K562 (cell line): ENCODE results near the gene BRME1. TPM values are rescaled to one million over a fixed set of nuclear protein-coding genes. Genes with fewer than 3 reads are reported as not detected.

Source experiments
- ATAC-seq: fragments of 200-7000 bp; cut with Tn5 transposase; 3 replicates; pipeline ENCODE4 v1.9.1; 2020; ENCODE audit warnings: moderate library complexity
- BruUV-seq: library from RNA; stranded (reverse); fragments of 400-500 nt; replicated peaks from 2 replicates; lab custom pipeline; 2021; lab: Mats Ljungman, UMichigan
- CTCF ChIA-PET: fragments of 300-600 bp; formaldehyde crosslinking; extraction: SDS; loops from one replicate; lab custom pipeline; 2021; ENCODE audit warnings: low intra/inter-chr PET ratio; lab: Yijun Ruan, JAX
- POLR2A ChIA-PET: fragments of 300-600, 350-650 bp; sonication (Branson Sonifier 250); formaldehyde crosslinking; extraction: SDS; loops from one replicate; lab custom pipeline; 2021; ENCODE audit warnings: antibody characterized with exemption, inconsistent platforms; lab: Yijun Ruan, JAX
- DNase-seq, 4 experiments: peaks; one replicate each; pipeline versions ENCODE4 v3.0.0 to v3.0.0-alpha.2; 2011 to 2018; ENCODE audit warnings: low spot score in 3 of 4, mixed read lengths in 3 of 4; ENCODE audit errors: extremely low read depth in 1 of 4
- FAIRE-seq: peaks from 2 replicates; lab custom pipeline; 2011; peaks lifted over from hg19 to GRCh38; lab: Jason Lieb, UNC
- H2AFZ ChIP-seq: 2 replicates; pipeline ENCODE4 v1.6.0; 2011; ENCODE audit warnings: low read depth, low read length, control low read depth, inconsistent platforms
- H3K27ac ChIP-seq: fragments of 200-600 bp; 3 replicates; pipeline ENCODE4 v1.8.0; 2011; ENCODE audit warnings: low read depth, mild to moderate bottlenecking, control low read depth, inconsistent platforms, low read length, moderate library complexity, mixed read lengths; ENCODE audit errors: extremely low read depth
- H3K27me3 ChIP-seq, 2 experiments: fragments of 300-600 bp in 1 of 2; 2 replicates in 1 of 2; 3 replicates in 1 of 2; pipeline versions ENCODE4 v1.6.0 to v1.8.0; 2011; ENCODE audit warnings: inconsistent platforms in 2 of 2, low read length in 2 of 2, mild to moderate bottlenecking in 1 of 2, mixed read lengths in 1 of 2, moderate library complexity in 1 of 2; ENCODE audit not compliant: control insufficient read depth in 2 of 2, insufficient read depth in 2 of 2
- H3K36me3 ChIP-seq: fragments of 300-600 bp; 3 replicates; pipeline ENCODE4 v1.8.0; 2011; ENCODE audit warnings: mild to moderate bottlenecking, low read length, inconsistent platforms; ENCODE audit not compliant: control insufficient read depth, insufficient read depth
- H3K4me1 ChIP-seq, 2 experiments: fragments of 200-600 bp in 1 of 2; replicated peaks in 1 of 2; 2 replicates in 1 of 2; 3 replicates in 1 of 2; pipeline versions ENCODE4 v1.5.1 to v1.8.0; 2011; ENCODE audit warnings: inconsistent platforms in 2 of 2, low read length in 2 of 2, mild to moderate bottlenecking in 1 of 2, mixed read lengths in 1 of 2, moderate library complexity in 1 of 2; ENCODE audit not compliant: control insufficient read depth in 2 of 2, insufficient read depth in 2 of 2
- H3K4me2 ChIP-seq: 2 replicates; pipeline ENCODE4 v1.6.1; 2011; ENCODE audit warnings: low read length, control low read depth, inconsistent platforms, mixed read lengths; ENCODE audit not compliant: insufficient read depth
- H3K4me3 ChIP-seq: fragments of 200-600 bp; sonication (generic), shearing (Covaris generic); 2 replicates; pipeline ENCODE4 v1.5.1; 2016; ENCODE audit warnings: control low read depth, inconsistent platforms
- H3K79me2 ChIP-seq: fragments of 200-600 bp; 3 replicates; pipeline ENCODE4 v1.8.0; 2011; ENCODE audit warnings: low read length, inconsistent platforms; ENCODE audit not compliant: control insufficient read depth, insufficient read depth
- H3K9ac ChIP-seq, 2 experiments: 2 replicates each; pipeline versions ENCODE4 v1.6.0 to v1.6.1; 2011; ENCODE audit warnings: low read depth in 2 of 2, low read length in 2 of 2, control low read depth in 1 of 2, inconsistent platforms in 1 of 2, mild to moderate bottlenecking in 1 of 2, mixed read lengths in 1 of 2; ENCODE audit not compliant: insufficient read depth in 1 of 2
- H3K9me1 ChIP-seq: one replicate; pipeline ENCODE4 v1.6.0; 2011; ENCODE audit warnings: inconsistent platforms, mild to moderate bottlenecking, low read length, moderate library complexity; ENCODE audit not compliant: control insufficient read depth, insufficient read depth
- H3K9me3 ChIP-seq: replicated peaks from 2 replicates; pipeline ENCODE4 v1.5.1; 2011; ENCODE audit warnings: low read depth, low read length, inconsistent platforms; ENCODE audit not compliant: control insufficient read depth, insufficient read depth
- H4K20me1 ChIP-seq: replicated peaks from 2 replicates; pipeline ENCODE4 v1.6.1; 2011; ENCODE audit warnings: low read length, inconsistent platforms, mixed read lengths; ENCODE audit not compliant: control insufficient read depth, insufficient read depth
- CCAR2 ChIP-seq: fragments of 200-400 bp; formaldehyde crosslinking; IDR thresholded peaks from 2 replicates; pipeline ENCODE4 v1.6.1; 2017; ENCODE audit warnings: mild to moderate bottlenecking, low read depth, low read length
- CREM ChIP-seq: IDR thresholded peaks from 2 replicates; pipeline ENCODE4 v1.6.1; 2014; ENCODE audit warnings: antibody characterized with exemption, low read depth
- FOSL1 ChIP-seq: fragments of 200-800 bp; sonication (Bioruptor generic); conservative IDR thresholded peaks from 2 replicates; pipeline ENCODE4 v1.6.1; 2016; ENCODE audit warnings: missing genetic modification characterization, missing compliant biosample characterization
- IRF2 ChIP-seq: sonication (generic); formaldehyde crosslinking; IDR thresholded peaks from 2 replicates; pipeline ENCODE4 v1.8.1; 2022; ENCODE audit warnings: mild to moderate bottlenecking, missing genetic modification reagents
- JUND ChIP-seq, 2 experiments: IDR thresholded peaks; 2 replicates in 1 of 2; 3 replicates in 1 of 2; pipeline ENCODE4 v1.6.1; 2011; ENCODE audit warnings: borderline replicate concordance in 2 of 2, low read depth in 2 of 2, low read length in 2 of 2, improper control_type of control experiment in 1 of 2, missing biosample characterization in 1 of 2, missing genetic modification characterization in 1 of 2, missing genetic modification reagents in 1 of 2
- KAT2B ChIP-seq: IDR thresholded peaks from one replicate; pipeline ENCODE4 v1.6.1; 2012; ENCODE audit warnings: low read depth, mild to moderate bottlenecking, control low read depth, inconsistent platforms, low read length, moderate library complexity
- NR2C1 ChIP-seq, 2 experiments: fragments of 450-650 bp; IDR thresholded peaks; 2 replicates each; pipeline ENCODE4 v1.6.1; 2017; ENCODE audit warnings: mild to moderate bottlenecking in 2 of 2, antibody characterized with exemption in 1 of 2, inconsistent platforms in 1 of 2, missing compliant biosample characterization in 1 of 2, missing genetic modification characterization in 1 of 2
- PCBP1 ChIP-seq: fragments of 200-400 bp; formaldehyde crosslinking; IDR thresholded peaks from 2 replicates; pipeline ENCODE4 v1.6.1; 2018; ENCODE audit warnings: mild to moderate bottlenecking, low read depth, low read length; ENCODE audit not compliant: poor library complexity, severe bottlenecking
- POLR2G ChIP-seq: fragments of 200-400 bp; formaldehyde crosslinking; IDR thresholded peaks from 2 replicates; pipeline ENCODE4 v1.6.1; 2017; ENCODE audit warnings: low read depth, mild to moderate bottlenecking, antibody characterized with exemption, low read length, moderate library complexity
- RCOR1 ChIP-seq, 2 experiments: IDR thresholded peaks; 2 replicates each; pipeline ENCODE4 v1.6.1; 2012; ENCODE audit warnings: low read depth in 2 of 2, low read length in 2 of 2, borderline replicate concordance in 1 of 2, improper control_type of control experiment in 1 of 2
- SMARCE1 ChIP-seq: fragments of 450-650 bp; IDR thresholded peaks from 2 replicates; pipeline ENCODE4 v1.7.1; 2016; ENCODE audit warnings: mild to moderate bottlenecking
- TEAD4 ChIP-seq, 2 experiments: sonication (generic) in 1 of 2; formaldehyde crosslinking in 1 of 2; IDR thresholded peaks; 2 replicates each; pipeline versions ENCODE4 v1.6.1 to v1.8.0; 2012 to 2022; ENCODE audit warnings: borderline replicate concordance in 1 of 2, inconsistent platforms in 1 of 2, low read length in 1 of 2, mild to moderate bottlenecking in 1 of 2, missing genetic modification reagents in 1 of 2
- ZBTB49 ChIP-seq: sonication (generic); formaldehyde crosslinking; IDR thresholded peaks from 2 replicates; pipeline ENCODE4 v1.8.0; 2022; ENCODE audit warnings: missing genetic modification reagents, mild to moderate bottlenecking, borderline replicate concordance
- ZNF124 ChIP-seq: sonication (generic); formaldehyde crosslinking; IDR thresholded peaks from 2 replicates; pipeline ENCODE4 v1.8.1; 2022; ENCODE audit warnings: missing genetic modification reagents
- ZNF311 ChIP-seq: fragments of 250-450 bp; sonication (Bioruptor Pico); IDR thresholded peaks from 2 replicates; pipeline ENCODE4 v1.4.0; 2020; ENCODE audit warnings: mild to moderate bottlenecking, moderate library complexity
- ZNF398 ChIP-seq: fragments of 250-450 bp; sonication (Bioruptor Pico); IDR thresholded peaks from 2 replicates; pipeline ENCODE4 v1.8.0; 2021; ENCODE audit warnings: moderate library complexity, mild to moderate bottlenecking, inconsistent platforms
- ZNF830 ChIP-seq: fragments of 250-450 bp; sonication (Bioruptor Pico); IDR thresholded peaks from 2 replicates; pipeline ENCODE4 v1.5.0; 2021; ENCODE audit warnings: mild to moderate bottlenecking
- WGBS: fragments of 100-300 bp; shearing (Covaris generic); methylation state at CpG from one replicate; pipeline ENCODE4 v1.1.6; 2016; ENCODE audit warnings: low coverage, mixed read lengths; ENCODE audit not compliant: insufficient coverage; ENCODE audit errors: missing lambda C conversion rate; 5-methylcytosine and 5-hydroxymethylcytosine counted together
- in situ Hi-C: fragments of 300-500 bp; cut with MboI; formaldehyde crosslinking; loops from 4 replicates; pipeline ENCODE4 v1.15.0; 2018; ENCODE audit warnings: inconsistent platforms, mixed read lengths
- intact Hi-C: fragments of 100-400 bp; cut with micrococcal nuclease; formaldehyde crosslinking; loops from 2 replicates; pipeline ENCODE4 v1.14.2; 2022
- polyA plus RNA-seq, 8 experiments: library from polyadenylated mRNA; depleted of rRNA in 4 of 8; stranded (reverse) in 5 of 8; unstranded in 3 of 8; fragments of >200 nt; fragmentation: Nextera tagmentation in 2 of 8; fragmentation: Illumina TruSeq in 1 of 8; extraction: Ambion mirVana in 2 of 8; extraction: Trizol in 1 of 8; gene quantifications; 2 replicates each; pipeline versions ENCODE4 v1.2.1 to v1.2.3, GENCODE V29; 2011 to 2014; ENCODE audit warnings: inconsistent platforms in 1 of 8, missing spikeins in 1 of 8
- total RNA-seq, 7 experiments: library from RNA; depleted of rRNA in 6 of 7; stranded (reverse); fragments of >200 nt in 6 of 7; fragmentation: Illumina TruSeq in 2 of 7; extraction: Trizol in 2 of 7; gene quantifications; 2 replicates each; pipeline versions ENCODE4 v1.2.1 to v1.2.3, GENCODE V29; 2011 to 2021; ENCODE audit warnings: low replicate concordance in 1 of 7

BRME1 gene
- total and polyA plus RNA-seq, 9 of the 15 experiments (the other 6 are each of a cell fraction or from before 2014, with no cell fraction given) = 0.75 to 6.1 (median 3.6) TPM

- intact Hi-C loops (no loop called here), in situ Hi-C loops (no loop called here)
- no peaks in the 10 kb centered on the region for H3K36me3 ChIP-seq
- no peaks in the 10 kb centered on the region for H4K20me1 ChIP-seq
- no peaks in the 10 kb centered on the region for H3K27me3 ChIP-seq
- no peaks in the 10 kb centered on the region for H3K9me3 ChIP-seq
- FAIRE-seq (peak; percentile 75), DNase-seq (peak in 1 of 4 experiments; percentile 71), ATAC-seq (peak; percentile 20; the same call in 1 of the 3 replicates)
- BruUV-seq = no TSS peak
- H3K4me3 ChIP-seq = no peak overlapping the region
- CTCF ChIA-PET = no interaction called here
- H2AFZ ChIP-seq = no peak overlapping the region
- H3K4me1 ChIP-seq = peaks cover 21 to 24% of the 10 kb centered on the region in 2 experiments
- H3K79me2 ChIP-seq = no peaks in the 10 kb centered on the region
- H3K9ac ChIP-seq = peak overlapping the region in 1 of 2 experiments; percentile 17; a peak in 1 of 4 replicates
- POLR2A ChIA-PET = interaction anchor here (0.5 to 0.8 kb wide), 4 partner anchors 10 to 188 kb away, joined by 3 read pairs; partner anchors contain the start of gene MRI1
- peak overlapping the region; percentile 49; the same call in 1 of the 2 replicates for H3K4me2 ChIP-seq
- no peaks in the 10 kb centered on the region for H3K9me1 ChIP-seq
- 4% methylated on average over 2 of the region's 2 CpGs for WGBS
- peak overlapping the region; percentile 36; the same call in 1 of the 3 replicates for H3K27ac ChIP-seq
- TF ChIP-seq ZNF311 (CRISPR knock-in tag) (no peak), ZNF398 (CRISPR knock-in tag) (no peak), KAT2B (no peak), ZNF830 (no peak), PCBP1 (no peak), SMARCE1 (peak; percentile 30; the same call in 1 of the 2 replicates), IRF2 (no peak), POLR2G (no peak), CCAR2 (no peak), ZNF124 (no peak), TEAD4 (IDR thresholded peaks at IDR 0.05; ENCODE audit: low read length) (0 out of 2 replicates have a peak, but pooled peaks have one; percentile 32), TEAD4 (CRISPR knock-in tag; IDR thresholded peaks at IDR 0.05; ENCODE audit: borderline replicate concordance) (no peak), NR2C1 (IDR thresholded peaks at IDR 0.05) (peak; percentile 23; the same call in 1 of the 2 replicates), NR2C1 (tag; IDR thresholded peaks at IDR 0.05) (no peak), ZBTB49 (CRISPR knock-in tag) (no peak), FOSL1 (0 out of 2 replicates have a peak, but pooled peaks have one; percentile 21), JUND (IDR thresholded peaks at IDR 0.05; ENCODE audit: borderline replicate concordance, low read depth, low read length) (no peak), JUND (tag; IDR thresholded peaks at IDR 0.05; ENCODE audit: borderline replicate concordance, low read depth, low read length) (peak; percentile 12; the same call in 1 of the 3 replicates), CREM (0 out of 2 replicates have a peak, but pooled peaks have one; percentile 23), RCOR1 (IDR thresholded peaks at IDR 0.05; ENCODE audit: borderline replicate concordance in 1 of 2, low read depth in 2 of 2, low read length in 2 of 2) (peak in 1 of 2 experiments; percentile 43; a peak in 1 of 4 replicates)
These were observed 49.4 kb downstream of the BRME1 start for GRCh38 chr19:13856497-13856896.
